Sigmoid colon (tissue), 4 donors: ENCODE results near the gene MAP2.

Source experiments
- CTCF ChIP-seq, 4 experiments: fragments of 450-650 bp in 3 of 4; fragments of 200-600 bp in 1 of 4; IDR thresholded peaks; one replicate each; pipeline ENCODE4 v1.5.1; 2016 to 2019; ENCODE audit warnings: antibody characterized with exemption in 4 of 4, mild to moderate bottlenecking in 3 of 4, moderate library complexity in 2 of 4
- EP300 ChIP-seq, 4 donors: sonication (generic); formaldehyde crosslinking; IDR thresholded peaks; one replicate each; pipeline ENCODE4 v1.6.1; 2017; ENCODE audit warnings: antibody characterized with exemption in 4 of 4
- POLR2A ChIP-seq, 2 donors: fragments of 450-650 bp; IDR thresholded peaks; one replicate each; pipeline ENCODE4 v1.6.1; 2016; ENCODE audit warnings: antibody characterized with exemption in 2 of 2, mild to moderate bottlenecking in 2 of 2, moderate library complexity in 2 of 2
- POLR2AphosphoS5 ChIP-seq, 4 donors: sonication (generic); formaldehyde crosslinking; IDR thresholded peaks; one replicate each; pipeline ENCODE4 v1.6.1; 2017; ENCODE audit warnings: antibody characterized with exemption in 4 of 4

- TF ChIP-seq CTCF (IDR thresholded peaks at IDR 0.05) (no peak), POLR2A (IDR thresholded peaks at IDR 0.05) (no peak), POLR2AphosphoS5 (IDR thresholded peaks at IDR 0.05) (no peak), EP300 (IDR thresholded peaks at IDR 0.05) (no peak)
Observed at GRCh38 chr2:209581040-209581439, 157.2 kb downstream of the MAP2 start.
